Sigmoid colon (tissue), 7 donors: ENCODE results near the gene KCNQ1OT1. TPM values are rescaled to one million over a fixed set of nuclear protein-coding genes. Genes with fewer than 3 reads are reported as not detected.

Experiments used
- DNase-seq: peaks from one replicate; pipeline ENCODE4 v3.0.0-alpha.2; 2019
- H3K27ac ChIP-seq, 4 donors: fragments of 200-600 bp; sonication (generic); one replicate each; pipeline ENCODE4 v1.5.1; 2016 to 2019; ENCODE audit warnings: mild to moderate bottlenecking in 1 of 4
- H3K27me3 ChIP-seq, 3 donors: fragments of 200-600 bp; sonication (generic); one replicate each; pipeline ENCODE4 v1.5.1; 2019; ENCODE audit warnings: mild to moderate bottlenecking in 1 of 3
- H3K36me3 ChIP-seq, 4 donors: fragments of 200-600 bp; sonication (generic); one replicate each; pipeline ENCODE4 v1.5.1; 2016 to 2019
- H3K4me1 ChIP-seq, 4 donors: fragments of 200-600 bp; sonication (generic); one replicate each; pipeline ENCODE4 v1.5.1; 2017 to 2019
- H3K4me3 ChIP-seq, 4 donors: fragments of 200-600 bp; sonication (generic); one replicate each; pipeline ENCODE4 v1.5.1; 2017 to 2019; ENCODE audit warnings: mild to moderate bottlenecking in 2 of 4, moderate library complexity in 1 of 4
- H3K9me3 ChIP-seq, 4 donors: fragments of 200-600 bp in 3 of 4; sonication (generic) in 3 of 4; one replicate each; pipeline versions ENCODE4 v1.5.1 to v1.6.1; 2013 to 2019
- EP300 ChIP-seq, 4 donors: sonication (generic); formaldehyde crosslinking; IDR thresholded peaks; one replicate each; pipeline ENCODE4 v1.6.1; 2017; ENCODE audit warnings: antibody characterized with exemption in 4 of 4
- POLR2A ChIP-seq, 2 donors: fragments of 450-650 bp; IDR thresholded peaks; one replicate each; pipeline ENCODE4 v1.6.1; 2016; ENCODE audit warnings: antibody characterized with exemption in 2 of 2, mild to moderate bottlenecking in 2 of 2, moderate library complexity in 2 of 2
- POLR2AphosphoS5 ChIP-seq, 4 donors: sonication (generic); formaldehyde crosslinking; IDR thresholded peaks; one replicate each; pipeline ENCODE4 v1.6.1; 2017; ENCODE audit warnings: antibody characterized with exemption in 4 of 4
- WGBS, 2 donors: extraction: QIAGEN DNeasy Blood & Tissue Kit; methylation state at CpG; one replicate each; pipeline ENCODE4 v1.1.7; 2013; 5-methylcytosine and 5-hydroxymethylcytosine counted together
- intact Hi-C: fragments of 100-400 bp; cut with DNase I; formaldehyde crosslinking; loops from one replicate; pipeline ENCODE4 v1.15.1; 2023
- polyA plus RNA-seq, 3 donors: library from polyadenylated mRNA; stranded (reverse); fragments of 200-250 nt; gene quantifications; one replicate each; pipeline ENCODE4 v1.2.3, GENCODE V29; 2013
- total RNA-seq, 4 donors: library from RNA; depleted of rRNA; stranded (reverse); fragments of >200 nt; gene quantifications; one replicate each; pipeline ENCODE4 v1.1.0, GENCODE V29; 2016
- TF ChIP-seq, protein P1 (sequence below), 4 experiments: fragments of 450-650 bp in 3 of 4; fragments of 200-600 bp in 1 of 4; IDR thresholded peaks; one replicate each; pipeline ENCODE4 v1.5.1; 2016 to 2019; ENCODE audit warnings: antibody characterized with exemption in 4 of 4, mild to moderate bottlenecking in 3 of 4, moderate library complexity in 2 of 4
- donor health status: healthy with polysubstance abuse.
- donor health status: Bipolar disorder and iron deficiency.
- donor health status: healthy.

The KCNQ1OT1 gene
- total and polyA plus RNA-seq, 7 donors = under 0.01 to 3.6 (median 0.99) TPM

DNA sequence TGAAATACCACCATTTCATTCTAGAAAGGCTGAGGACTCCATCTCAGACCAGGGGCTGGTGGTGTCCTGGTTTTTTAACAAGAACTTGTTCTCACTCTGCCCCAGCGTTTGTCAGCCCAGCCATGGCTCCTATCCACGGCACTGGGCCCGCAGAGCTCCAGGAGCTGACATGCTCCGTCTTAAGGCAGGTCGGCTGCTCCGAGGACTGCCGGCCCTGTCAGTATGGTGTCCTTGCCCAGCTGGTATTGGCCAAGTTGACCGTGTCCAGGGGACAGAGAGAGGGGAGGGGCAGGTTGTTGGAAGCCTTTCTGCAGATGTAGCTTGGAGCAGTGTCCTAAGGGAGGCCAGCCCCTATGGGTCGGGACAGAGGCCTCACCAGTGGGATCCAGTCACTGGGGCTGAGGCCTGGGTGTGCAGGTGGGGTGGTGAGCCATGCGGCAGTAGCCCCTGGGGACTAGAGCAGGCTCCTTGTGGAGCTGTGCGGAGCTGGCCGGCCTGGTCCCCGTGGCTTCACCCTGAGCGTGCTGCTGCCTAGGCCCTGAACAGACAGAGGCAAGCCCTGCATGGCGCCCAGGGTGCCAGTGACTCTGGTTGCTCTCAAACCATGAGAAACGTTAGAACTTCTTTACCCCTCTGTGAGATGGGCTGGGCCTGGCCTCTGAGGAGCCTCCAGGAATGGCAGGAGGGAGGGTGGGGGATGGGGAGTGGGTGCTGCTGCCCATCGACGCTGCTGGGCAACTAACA lies 39.9 kb upstream of the KCNQ1OT1 start:
- no peak for DNase-seq
- Histone ChIP-seq H3K9me3 (no peaks in the 10 kb centered on the region), H3K27me3 (no peaks in the 10 kb centered on the region), H3K36me3 (no peaks in the 10 kb centered on the region), H3K4me3 (no peak overlapping the region), H3K27ac (no peak overlapping the region), H3K4me1 (peaks cover 0 to 15% (median 0%) of the 10 kb centered on the region in 4 donors)
- intact Hi-C loops = no loop called here
- TF ChIP-seq, protein P1, sequence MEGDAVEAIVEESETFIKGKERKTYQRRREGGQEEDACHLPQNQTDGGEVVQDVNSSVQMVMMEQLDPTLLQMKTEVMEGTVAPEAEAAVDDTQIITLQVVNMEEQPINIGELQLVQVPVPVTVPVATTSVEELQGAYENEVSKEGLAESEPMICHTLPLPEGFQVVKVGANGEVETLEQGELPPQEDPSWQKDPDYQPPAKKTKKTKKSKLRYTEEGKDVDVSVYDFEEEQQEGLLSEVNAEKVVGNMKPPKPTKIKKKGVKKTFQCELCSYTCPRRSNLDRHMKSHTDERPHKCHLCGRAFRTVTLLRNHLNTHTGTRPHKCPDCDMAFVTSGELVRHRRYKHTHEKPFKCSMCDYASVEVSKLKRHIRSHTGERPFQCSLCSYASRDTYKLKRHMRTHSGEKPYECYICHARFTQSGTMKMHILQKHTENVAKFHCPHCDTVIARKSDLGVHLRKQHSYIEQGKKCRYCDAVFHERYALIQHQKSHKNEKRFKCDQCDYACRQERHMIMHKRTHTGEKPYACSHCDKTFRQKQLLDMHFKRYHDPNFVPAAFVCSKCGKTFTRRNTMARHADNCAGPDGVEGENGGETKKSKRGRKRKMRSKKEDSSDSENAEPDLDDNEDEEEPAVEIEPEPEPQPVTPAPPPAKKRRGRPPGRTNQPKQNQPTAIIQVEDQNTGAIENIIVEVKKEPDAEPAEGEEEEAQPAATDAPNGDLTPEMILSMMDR (IDR thresholded peaks at IDR 0.05) = no peak
- TF ChIP-seq POLR2AphosphoS5 (IDR thresholded peaks at IDR 0.05) (no peak), POLR2A (IDR thresholded peaks at IDR 0.05) (no peak)
- 79 to 89% methylated on average over 18 of the region's 18 CpGs for WGBS, 2 donors

DNA sequence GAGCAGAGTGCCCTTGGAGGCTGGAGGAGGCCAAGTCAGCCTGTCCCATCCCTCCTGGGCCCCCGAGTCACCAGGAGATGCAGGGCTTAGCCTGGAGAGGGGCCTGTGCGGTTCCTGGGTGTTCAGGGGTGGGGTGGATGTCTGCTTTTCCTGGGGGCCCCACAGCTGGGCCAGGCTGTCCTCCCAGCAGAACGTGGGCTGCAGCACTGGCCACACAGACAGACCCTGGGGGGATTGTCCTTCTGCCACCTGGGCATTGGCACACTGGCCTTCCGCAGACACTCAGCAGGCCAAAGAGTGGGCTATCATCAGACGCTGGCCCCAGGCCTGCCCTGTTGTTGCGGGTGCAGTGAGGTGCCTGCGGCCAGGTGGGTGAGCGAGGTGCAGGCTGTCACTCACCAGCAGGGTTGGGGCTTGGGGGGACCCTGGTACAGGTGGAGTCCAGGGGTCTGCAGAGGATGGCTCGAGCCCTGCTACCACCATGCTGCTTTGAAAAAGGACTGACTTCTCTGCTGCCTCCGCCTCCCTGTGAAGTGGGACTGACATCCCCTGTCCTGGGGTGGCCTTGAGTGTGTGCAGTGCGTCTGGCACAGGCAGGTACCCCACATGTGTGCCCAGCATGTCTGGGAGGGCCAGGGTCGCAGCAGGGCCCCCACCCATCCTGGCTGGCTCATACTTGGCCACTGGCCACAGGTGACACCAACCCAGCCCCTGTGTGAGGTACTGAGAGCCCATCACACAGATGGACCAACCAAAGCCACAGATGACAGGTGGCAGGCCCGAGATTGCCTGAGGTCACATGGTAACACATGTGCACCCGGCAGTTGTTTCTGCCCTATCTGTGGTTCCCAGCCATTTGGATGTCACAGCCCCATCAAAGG lies 39.0 kb upstream of the KCNQ1OT1 start:
- intact Hi-C loops = no loop called here
- 91% methylated on average over 14 of the region's 14 CpGs for WGBS, 2 donors
- no peaks in the 10 kb centered on the region for H3K27me3 ChIP-seq
- H3K4me3 ChIP-seq = no peak overlapping the region
- H3K9me3 ChIP-seq = no peaks in the 10 kb centered on the region
- H3K36me3 ChIP-seq = no peaks in the 10 kb centered on the region
- H3K27ac ChIP-seq = no peak overlapping the region
- no peak for DNase-seq
- TF ChIP-seq POLR2AphosphoS5 (IDR thresholded peaks at IDR 0.05) (no peak), EP300 (IDR thresholded peaks at IDR 0.05) (no peak), POLR2A (IDR thresholded peaks at IDR 0.05) (no peak)
- TF ChIP-seq, protein P1 (IDR thresholded peaks at IDR 0.05) = no peak
- peaks cover 0 to 15% (median 0%) of the 10 kb centered on the region in 4 donors for H3K4me1 ChIP-seq

DNA sequence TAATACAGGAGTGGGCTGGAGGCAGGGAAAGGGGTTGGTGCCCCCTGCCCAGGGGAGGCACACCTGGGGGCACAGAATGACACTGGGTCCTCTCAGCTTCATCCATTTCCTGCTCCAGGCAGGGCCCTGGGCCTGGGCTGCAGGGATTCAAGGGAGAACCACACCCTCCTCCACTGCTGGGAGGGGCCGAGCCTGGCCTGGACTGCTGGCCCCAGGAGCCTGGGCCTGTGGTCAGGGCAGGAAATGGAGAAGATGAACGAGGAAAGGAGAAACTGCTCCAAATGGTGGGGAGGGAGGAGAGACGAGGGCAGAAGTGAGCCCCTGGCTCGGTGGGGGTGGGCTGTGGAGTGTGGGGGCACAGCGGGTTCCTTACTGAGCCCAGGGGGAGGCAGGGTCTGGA lies 38.1 kb upstream of the KCNQ1OT1 start:
- 46 to 63% methylated on average over 5 of the region's 5 CpGs for whole genome bisulfite sequencing, 2 donors
- Histone ChIP-seq H3K27ac (no peak overlapping the region), H3K9me3 (no peaks in the 10 kb centered on the region), H3K27me3 (no peaks in the 10 kb centered on the region), H3K36me3 (no peaks in the 10 kb centered on the region), H3K4me3 (no peak overlapping the region), H3K4me1 (peaks cover 0 to 15% (median 0%) of the 10 kb centered on the region in 4 donors)
- DNase-seq = no peak
- intact Hi-C loops = no loop called here
- TF ChIP-seq, protein P1 (IDR thresholded peaks at IDR 0.05) = no peak
- TF ChIP-seq POLR2A (IDR thresholded peaks at IDR 0.05) (no peak), EP300 (IDR thresholded peaks at IDR 0.05) (no peak), POLR2AphosphoS5 (IDR thresholded peaks at IDR 0.05) (no peak)

DNA sequence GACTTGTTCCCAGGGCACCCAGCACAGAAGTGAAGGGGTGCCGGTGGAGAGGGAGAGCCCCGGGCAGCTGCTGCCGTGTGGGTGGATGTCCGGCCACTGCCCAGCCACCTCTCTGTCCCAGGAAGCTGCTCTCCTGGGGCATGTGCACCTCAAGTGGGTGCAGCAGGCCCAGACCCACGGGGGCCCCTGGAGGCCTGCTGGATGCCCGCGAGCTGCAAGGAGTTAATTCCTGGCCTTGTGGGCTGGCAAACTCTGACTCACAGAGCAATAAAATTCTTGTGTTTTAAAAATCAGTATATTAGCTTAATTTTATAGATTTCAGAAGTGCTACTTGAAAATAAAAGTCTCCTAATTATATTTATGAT lies 37.4 kb upstream of the KCNQ1OT1 start:
- Histone ChIP-seq H3K9me3 (no peaks in the 10 kb centered on the region), H3K36me3 (no peaks in the 10 kb centered on the region), H3K4me1 (peaks cover 0 to 10% (median 0%) of the 10 kb centered on the region in 4 donors), H3K4me3 (no peak overlapping the region), H3K27me3 (no peaks in the 10 kb centered on the region), H3K27ac (no peak overlapping the region)
- intact Hi-C loops = no loop called here
- WGBS, 2 donors = 56 to 86% methylated on average over 7 of the region's 7 CpGs
- TF ChIP-seq, protein P1 (IDR thresholded peaks at IDR 0.05) = no peak
- TF ChIP-seq POLR2A (IDR thresholded peaks at IDR 0.05) (no peak), POLR2AphosphoS5 (IDR thresholded peaks at IDR 0.05) (no peak), EP300 (IDR thresholded peaks at IDR 0.05) (no peak)
- no peak for DNase-seq
